Right renal pelvis (tissue), 4 donors: Measurements from ENCODE around the gene LTB4R2. TPM values are rescaled to one million over a fixed set of nuclear protein-coding genes. Genes with fewer than 3 reads are reported as not detected.

Experiments used
- DNase-seq, 4 donors: peaks; one replicate each; pipeline ENCODE4 v3.0.0-alpha.2; 2013; ENCODE audit warnings: low read depth in 4 of 4, low spot score in 3 of 4, missing footprints in 1 of 4
- polyA plus RNA-seq, 4 donors: library from polyadenylated mRNA; unstranded; fragments of 120-200 nt; gene quantifications; one replicate each; pipeline ENCODE4 v1.2.1, GENCODE V29; 2013; ENCODE audit not compliant: insufficient read length in 4 of 4

Gene LTB4R2
- polyA plus RNA-seq, 4 donors, result 1.8 to 2.5 (median 2.0) TPM

- no peak for DNase-seq
Measured at GRCh38 chr14:24277071-24277470, 32.9 kb upstream of the LTB4R2 start.

- DNase-seq, result no peak
Measured at GRCh38 chr14:24277606-24278321, 32.2 kb upstream of the LTB4R2 start.

GRCh38 chr14:24278424-24278823 lies 31.5 kb upstream of the LTB4R2 start:
- DNase-seq, result no peak

- no peak for DNase-seq
Measured at GRCh38 chr14:24279301-24280186, 30.4 kb upstream of the LTB4R2 start.

- no peak for DNase-seq
Measured at GRCh38 chr14:24280797-24281460, 29.0 kb upstream of the LTB4R2 start.

- no peak for DNase-seq
Measured at GRCh38 chr14:24281636-24282035, 28.3 kb upstream of the LTB4R2 start.

GRCh38 chr14:24282736-24283135 lies 27.2 kb upstream of the LTB4R2 start:
- DNase-seq, result no peak

GRCh38 chr14:24283796-24284460 lies 26.0 kb upstream of the LTB4R2 start:
- no peak for DNase-seq

GRCh38 chr14:24284501-24285035 lies 25.4 kb upstream of the LTB4R2 start:
- no peak for DNase-seq

- DNase-seq, result no peak
Measured at GRCh38 chr14:24285351-24285750, 24.6 kb upstream of the LTB4R2 start.

- no peak for DNase-seq
Measured at GRCh38 chr14:24286996-24287395, 22.9 kb upstream of the LTB4R2 start.

GRCh38 chr14:24289649-24290280 lies 20.2 kb upstream of the LTB4R2 start:
- no peak for DNase-seq

- DNase-seq, result no peak
Measured at GRCh38 chr14:24290746-24291145, 19.2 kb upstream of the LTB4R2 start.

GRCh38 chr14:24291446-24292117 lies 18.4 kb upstream of the LTB4R2 start:
- no peak for DNase-seq

GRCh38 chr14:24292118-24292807 lies 17.7 kb upstream of the LTB4R2 start:
- DNase-seq, result no peak

GRCh38 chr14:24293525-24293924 lies 16.4 kb upstream of the LTB4R2 start:
- DNase-seq, result no peak

- DNase-seq, result no peak
Measured at GRCh38 chr14:24296341-24297157, 13.4 kb upstream of the LTB4R2 start.
